Muscle layer of colon (tissue), 2 donors: ENCODE measurements around the gene UBE2J2.
A peak's percentile ranks its signal among the peaks of the same experiment; 100 is the strongest.
"Not testable (repeated sequence)": the region's sequence is repeated elsewhere in the genome, so short reads cannot be mapped to it uniquely, and the experiment has no call there.

Experiments
- H3K27ac ChIP-seq: one replicate; pipeline ENCODE4 v1.7.0; 2013; ENCODE audit warnings: low read depth, mild to moderate bottlenecking, low read length, moderate library complexity
- H3K27me3 ChIP-seq, 2 donors: one replicate each; pipeline ENCODE4 v1.7.0; 2013; ENCODE audit warnings: low read length in 2 of 2, mild to moderate bottlenecking in 2 of 2; ENCODE audit not compliant: insufficient read depth in 2 of 2, control insufficient read depth in 1 of 2
- H3K36me3 ChIP-seq: one replicate; pipeline ENCODE4 v1.7.0; 2013; ENCODE audit warnings: mild to moderate bottlenecking, low read length; ENCODE audit not compliant: insufficient read depth
- H3K4me1 ChIP-seq: one replicate; pipeline ENCODE4 v1.7.0; 2013; ENCODE audit warnings: mild to moderate bottlenecking, low read length; ENCODE audit not compliant: insufficient read depth
- H3K4me3 ChIP-seq, 2 donors: one replicate each; pipeline ENCODE4 v1.7.0; 2013; ENCODE audit warnings: low read length in 2 of 2, low read depth in 1 of 2, mild to moderate bottlenecking in 1 of 2, moderate library complexity in 1 of 2
- H3K9ac ChIP-seq: one replicate; pipeline ENCODE4 v1.7.0; 2013; ENCODE audit warnings: low read length
- H3K9me3 ChIP-seq: one replicate; pipeline ENCODE4 v1.7.0; 2013; ENCODE audit warnings: mild to moderate bottlenecking, low read length
- donor health status: abdominal sarcoma.
- donor health status: Adenocarcinoma of cecum.

UBE2J2 gene

GRCh38 chr1:1273512-1274298 is at the start of gene UBE2J2:
TSS of gene UBE2J2 (minus strand) at chr1:1273854. CDS start at chr1:1267992, 5,862 bp downstream.
- no peaks in the 10 kb centered on the region for H3K36me3 ChIP-seq
- peak within 1 kb of the TSS; percentile 66 to 91 for H3K4me3 ChIP-seq
- peak within 1 kb of the TSS; percentile 54 for H3K27ac ChIP-seq
- no peaks in the 10 kb centered on the region for H3K9me3 ChIP-seq
- H3K27me3 ChIP-seq = no peaks in the 10 kb centered on the region
- H3K9ac ChIP-seq = peak within 1 kb of the TSS; percentile 80
- peaks cover 37% of the 10 kb centered on the region for H3K4me1 ChIP-seq

- H3K9ac ChIP-seq = no peak overlapping the region
- H3K4me3 ChIP-seq = no peak overlapping the region
These were observed 49.3 kb upstream of the UBE2J2 start for GRCh38 chr1:1322952-1323351.

GRCh38 chr1:1322418-1322817 is 48.8 kb upstream of the UBE2J2 start:
- peaks cover 44% of the 10 kb centered on the region for H3K4me1 ChIP-seq
- peaks cover 18% of the 10 kb centered on the region for H3K36me3 ChIP-seq
- H3K27me3 ChIP-seq = no peaks in the 10 kb centered on the region
- H3K4me3 ChIP-seq = no peak overlapping the region
- no peak overlapping the region for H3K9ac ChIP-seq
- no peak overlapping the region for H3K27ac ChIP-seq
- H3K9me3 ChIP-seq = no peaks in the 10 kb centered on the region

More at GRCh38 chr1:1322952-1323351, 49.3 kb upstream of the UBE2J2 start:
- Histone ChIP-seq H3K4me1 (peaks cover 38% of the 10 kb centered on the region), H3K9me3 (no peaks in the 10 kb centered on the region), H3K27me3 (no peaks in the 10 kb centered on the region), H3K36me3 (peaks cover 16% of the 10 kb centered on the region), H3K27ac (no peak overlapping the region)

GRCh38 chr1:1321477-1321876 is 47.8 kb upstream of the UBE2J2 start:
- Histone ChIP-seq H3K27ac (no peak overlapping the region), H3K4me3 (no peak overlapping the region), H3K9ac (no peak overlapping the region), H3K4me1 (peaks cover 44% of the 10 kb centered on the region), H3K9me3 (no peaks in the 10 kb centered on the region), H3K27me3 (no peaks in the 10 kb centered on the region), H3K36me3 (peaks cover 22% of the 10 kb centered on the region)

GRCh38 chr1:1320666-1321448 is 47.2 kb upstream of the UBE2J2 start:
- Histone ChIP-seq H3K9me3 (no peaks in the 10 kb centered on the region), H3K27me3 (no peaks in the 10 kb centered on the region), H3K9ac (no peak overlapping the region), H3K4me1 (peaks cover 39% of the 10 kb centered on the region), H3K36me3 (peaks cover 27% of the 10 kb centered on the region), H3K27ac (no peak overlapping the region), H3K4me3 (no peak overlapping the region)

GRCh38 chr1:1319646-1319941 is 45.9 kb upstream of the UBE2J2 start:
- H3K27ac ChIP-seq = no peak overlapping the region
- H3K9me3 ChIP-seq = no peaks in the 10 kb centered on the region
- peaks cover 31% of the 10 kb centered on the region for H3K4me1 ChIP-seq
- H3K36me3 ChIP-seq = peaks cover 37% of the 10 kb centered on the region
- H3K27me3 ChIP-seq = no peaks in the 10 kb centered on the region
- no peak overlapping the region for H3K4me3 ChIP-seq
- H3K9ac ChIP-seq = no peak overlapping the region

GRCh38 chr1:1318777-1319645 is 45.4 kb upstream of the UBE2J2 start:
- Histone ChIP-seq H3K27me3 (no peaks in the 10 kb centered on the region), H3K4me1 (peaks cover 31% of the 10 kb centered on the region), H3K9me3 (no peaks in the 10 kb centered on the region), H3K9ac (no peak overlapping the region), H3K36me3 (peaks cover 41% of the 10 kb centered on the region), H3K4me3 (no peak overlapping the region), H3K27ac (peak overlapping the region; percentile 23)

GRCh38 chr1:1318131-1318652 is 44.5 kb upstream of the UBE2J2 start:
- H3K27ac ChIP-seq = peak overlapping the region; percentile 61
- peaks cover 45% of the 10 kb centered on the region for H3K36me3 ChIP-seq
- H3K9me3 ChIP-seq = no peaks in the 10 kb centered on the region
- H3K27me3 ChIP-seq = no peaks in the 10 kb centered on the region
- H3K4me1 ChIP-seq = peaks cover 27% of the 10 kb centered on the region
- no peak overlapping the region for H3K4me3 ChIP-seq
- no peak overlapping the region for H3K9ac ChIP-seq

- Histone ChIP-seq H3K9me3 (no peaks in the 10 kb centered on the region), H3K9ac (no peak overlapping the region), H3K27ac (peak overlapping the region; percentile 24), H3K4me3 (no peak overlapping the region), H3K36me3 (peaks cover 53% of the 10 kb centered on the region), H3K27me3 (no peaks in the 10 kb centered on the region), H3K4me1 (peaks cover 26% of the 10 kb centered on the region)
These were observed 43.8 kb upstream of the UBE2J2 start for GRCh38 chr1:1317420-1317819.

GRCh38 chr1:1316199-1316598 is 42.5 kb upstream of the UBE2J2 start:
- peaks cover 20% of the 10 kb centered on the region for H3K4me1 ChIP-seq
- not testable (repeated sequence) for H3K27ac ChIP-seq, H3K27me3 ChIP-seq, H3K9me3 ChIP-seq, H3K9ac ChIP-seq, H3K4me3 ChIP-seq
- peaks cover 60% of the 10 kb centered on the region for H3K36me3 ChIP-seq

- Histone ChIP-seq H3K4me1 (peaks cover 20% of the 10 kb centered on the region), H3K4me3 (no peak overlapping the region), H3K9ac (no peak overlapping the region), H3K36me3 (peaks cover 63% of the 10 kb centered on the region), H3K27ac (no peak overlapping the region), H3K27me3 (no peaks in the 10 kb centered on the region), H3K9me3 (no peaks in the 10 kb centered on the region)
These were observed 41.8 kb upstream of the UBE2J2 start for GRCh38 chr1:1315435-1315954.
